ENCODE measurements around the gene AGAP3.

Gene AGAP3

DNA sequence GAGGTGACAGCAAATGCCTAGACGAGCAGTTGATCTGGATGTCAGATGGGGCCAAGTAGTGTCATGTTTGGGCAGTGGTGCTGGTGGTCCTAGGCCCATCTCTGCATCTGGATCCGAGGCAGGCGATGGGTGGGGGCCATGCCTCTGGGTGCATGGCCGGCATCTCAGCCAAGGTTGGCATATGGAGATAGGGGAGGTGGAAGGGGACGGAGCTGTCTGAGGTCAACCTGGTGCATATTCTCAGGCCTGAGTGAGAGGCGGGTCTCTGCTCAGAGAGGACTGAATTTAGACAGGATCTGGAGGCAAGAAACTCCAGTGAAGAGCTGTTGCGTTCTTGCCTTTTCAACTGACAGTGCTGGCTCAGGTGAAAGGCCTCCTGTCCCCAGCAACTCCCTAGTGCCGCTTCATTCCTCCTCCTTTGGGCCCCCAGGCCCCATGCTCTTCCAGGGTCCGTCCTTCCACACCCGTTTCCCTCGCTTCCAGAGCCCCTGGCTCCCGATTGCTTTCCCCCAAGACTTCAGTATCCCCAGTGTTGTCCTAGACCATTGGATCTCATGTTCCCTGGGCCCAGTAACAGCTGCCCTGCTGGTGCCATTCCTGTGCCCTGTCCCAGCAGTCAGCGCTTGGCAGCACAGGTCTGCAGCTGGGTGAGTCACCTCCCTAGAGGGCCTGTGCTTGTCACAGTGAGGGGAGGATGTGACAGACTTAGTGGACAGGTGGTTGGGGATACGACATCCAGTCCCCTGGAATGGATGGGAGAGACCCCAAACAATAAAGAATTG, 48.7 kb downstream of the AGAP3 start:
- DNase-seq = no peak
- Histone ChIP-seq H3K4me3 (ENCODE audit: control insufficient read depth in 1 of 7, extremely low read depth in 1 of 7, insufficient read depth in 4 of 7, low read depth in 2 of 7, low read length in 6 of 7) (no peak overlapping the region), H3K9me3 (ENCODE audit: control extremely low read depth in 1 of 5, control insufficient read depth in 4 of 5, insufficient read depth in 2 of 5, low read depth in 1 of 5, low read length in 4 of 5) (no peaks in the 10 kb centered on the region), H3K4me1 (ENCODE audit: control extremely low read depth in 1 of 4, control insufficient read depth in 4 of 4, insufficient read depth in 4 of 4, low read length in 3 of 4) (no peaks in the 10 kb centered on the region), H3K36me3 (ENCODE audit: control insufficient read depth in 4 of 4, insufficient read depth in 4 of 4, low read length in 3 of 4) (peaks cover 0 to 64% (median 36%) of the 10 kb centered on the region in 4 experiments), H3K27me3 (replicated peaks in 2 of 5; ENCODE audit: control insufficient read depth in 4 of 5, insufficient read depth in 5 of 5, low read length in 4 of 5) (no peaks in the 10 kb centered on the region), H3K27ac (ENCODE audit: insufficient read depth in 1 of 2, low read depth in 1 of 2, low read length in 2 of 2, poor library complexity in 1 of 2, severe bottlenecking in 2 of 2) (no peak overlapping the region)
- ChIA-PET POLR2A (no interaction called here), CTCF (interaction anchor here (1.1 to 1.9 kb wide), 2 partner anchors 15 to 33 kb away, joined by 3 to 5 read pairs; no protein-coding TSS in a partner anchor)
- WGBS (ENCODE audit: insufficient coverage) = 99% methylated on average over 10 of the region's 14 CpGs

DNA sequence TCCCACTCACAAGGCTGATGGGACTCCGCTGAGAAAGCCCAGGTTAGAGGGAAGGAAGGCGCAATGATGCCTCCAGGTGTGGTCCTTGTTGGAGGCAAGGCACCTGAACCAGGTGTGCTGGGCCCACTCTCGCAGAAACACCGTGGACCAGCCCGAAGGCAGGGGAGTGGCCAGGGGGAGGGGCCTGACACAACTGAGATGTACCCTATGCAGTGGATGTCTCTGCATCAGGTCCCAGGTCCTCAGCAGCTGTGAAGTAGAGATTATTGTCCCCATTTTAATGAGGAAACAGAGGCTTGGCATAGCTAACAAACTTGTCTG, 49.2 kb downstream of the AGAP3 start:
- DNase-seq = no peak
- POLR2A ChIA-PET = no interaction called here
- Histone ChIP-seq H3K27me3 (replicated peaks in 2 of 5; ENCODE audit: control insufficient read depth in 4 of 5, insufficient read depth in 5 of 5, low read length in 4 of 5) (no peaks in the 10 kb centered on the region), H3K27ac (ENCODE audit: insufficient read depth in 1 of 2, low read depth in 1 of 2, low read length in 2 of 2, poor library complexity in 1 of 2, severe bottlenecking in 2 of 2) (no peak overlapping the region), H3K36me3 (ENCODE audit: control insufficient read depth in 4 of 4, insufficient read depth in 4 of 4, low read length in 3 of 4) (peaks cover 0 to 61% (median 35%) of the 10 kb centered on the region in 4 experiments), H3K4me1 (ENCODE audit: control extremely low read depth in 1 of 4, control insufficient read depth in 4 of 4, insufficient read depth in 4 of 4, low read length in 3 of 4) (no peaks in the 10 kb centered on the region), H3K9me3 (ENCODE audit: control extremely low read depth in 1 of 5, control insufficient read depth in 4 of 5, insufficient read depth in 2 of 5, low read depth in 1 of 5, low read length in 4 of 5) (no peaks in the 10 kb centered on the region), H3K4me3 (ENCODE audit: control insufficient read depth in 1 of 7, extremely low read depth in 1 of 7, insufficient read depth in 4 of 7, low read depth in 2 of 7, low read length in 6 of 7) (no peak overlapping the region)
- 98% methylated on average over 4 of the region's 5 CpGs for WGBS (ENCODE audit: insufficient coverage)
- CTCF ChIA-PET = interaction anchor here (1.1 to 1.9 kb wide), 2 partner anchors 15 to 33 kb away, joined by 3 to 5 read pairs; no protein-coding TSS in a partner anchor

DNA sequence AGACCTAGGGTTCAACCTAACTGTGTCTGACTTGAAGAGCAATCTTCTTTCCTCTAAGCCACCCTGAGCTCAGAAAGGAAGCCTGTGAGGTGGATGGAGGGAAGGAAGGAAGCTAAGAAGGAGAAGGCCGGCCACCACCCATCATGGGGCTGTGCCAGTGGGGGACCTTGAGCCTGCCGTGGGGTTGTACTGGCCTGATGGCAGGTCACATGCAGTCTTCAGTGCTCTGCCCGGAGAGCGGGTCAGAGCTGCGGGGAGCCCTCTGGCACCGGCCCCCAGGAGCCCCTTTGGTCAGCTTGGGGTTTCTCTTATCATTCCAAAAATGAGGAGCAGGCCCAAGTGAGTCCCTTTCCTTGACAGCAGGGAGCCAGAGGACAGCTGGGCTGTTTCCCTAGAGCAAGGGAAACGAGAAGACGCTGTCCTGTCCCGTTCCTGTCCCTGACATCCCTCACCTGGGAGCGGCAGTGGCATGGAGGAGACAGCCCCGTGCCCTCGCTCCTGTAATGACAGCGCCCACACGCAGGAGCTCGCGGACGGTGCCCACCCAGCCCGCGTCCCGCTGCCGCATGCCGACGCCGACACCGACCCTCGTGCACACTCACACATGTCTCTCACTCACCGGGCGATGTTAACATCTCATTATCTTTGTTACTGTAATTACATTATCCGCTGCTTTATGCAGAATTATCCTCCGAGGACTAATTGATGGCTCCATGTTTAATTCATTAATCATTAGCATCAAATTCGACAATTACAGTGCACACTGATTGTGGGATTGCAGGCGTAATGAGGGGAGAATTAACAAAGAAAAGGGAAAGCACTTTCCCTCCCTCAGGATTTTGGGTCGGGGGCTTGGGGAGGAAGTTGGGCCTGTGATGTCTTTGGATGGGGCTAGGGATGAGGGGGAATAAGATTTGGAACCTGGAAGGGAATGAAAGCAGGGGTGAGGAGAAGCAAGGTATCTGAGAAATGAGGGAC, 49.9 kb downstream of the AGAP3 start:
- Histone ChIP-seq H3K4me3 (ENCODE audit: control insufficient read depth in 1 of 7, extremely low read depth in 1 of 7, insufficient read depth in 4 of 7, low read depth in 2 of 7, low read length in 6 of 7) (no peak overlapping the region), H3K9me3 (ENCODE audit: control extremely low read depth in 1 of 5, control insufficient read depth in 4 of 5, insufficient read depth in 2 of 5, low read depth in 1 of 5, low read length in 4 of 5) (no peaks in the 10 kb centered on the region), H3K36me3 (ENCODE audit: control insufficient read depth in 4 of 4, insufficient read depth in 4 of 4, low read length in 3 of 4) (peaks cover 4 to 61% (median 35%) of the 10 kb centered on the region in 4 experiments), H3K27ac (ENCODE audit: insufficient read depth in 1 of 2, low read depth in 1 of 2, low read length in 2 of 2, poor library complexity in 1 of 2, severe bottlenecking in 2 of 2) (no peak overlapping the region), H3K27me3 (replicated peaks in 2 of 5; ENCODE audit: control insufficient read depth in 4 of 5, insufficient read depth in 5 of 5, low read length in 4 of 5) (no peaks in the 10 kb centered on the region), H3K4me1 (ENCODE audit: control extremely low read depth in 1 of 4, control insufficient read depth in 4 of 4, insufficient read depth in 4 of 4, low read length in 3 of 4) (no peaks in the 10 kb centered on the region)
- CTCF ChIA-PET = interaction anchor here (1.1 to 2.0 kb wide), 3 partner anchors 16 to 32 kb away, joined by 3 to 5 read pairs (median 5); no protein-coding TSS in a partner anchor
- DNase-seq = no peak
- 98% methylated on average over 27 of the region's 33 CpGs for WGBS (ENCODE audit: insufficient coverage)
- POLR2A ChIA-PET = no interaction called here

DNA sequence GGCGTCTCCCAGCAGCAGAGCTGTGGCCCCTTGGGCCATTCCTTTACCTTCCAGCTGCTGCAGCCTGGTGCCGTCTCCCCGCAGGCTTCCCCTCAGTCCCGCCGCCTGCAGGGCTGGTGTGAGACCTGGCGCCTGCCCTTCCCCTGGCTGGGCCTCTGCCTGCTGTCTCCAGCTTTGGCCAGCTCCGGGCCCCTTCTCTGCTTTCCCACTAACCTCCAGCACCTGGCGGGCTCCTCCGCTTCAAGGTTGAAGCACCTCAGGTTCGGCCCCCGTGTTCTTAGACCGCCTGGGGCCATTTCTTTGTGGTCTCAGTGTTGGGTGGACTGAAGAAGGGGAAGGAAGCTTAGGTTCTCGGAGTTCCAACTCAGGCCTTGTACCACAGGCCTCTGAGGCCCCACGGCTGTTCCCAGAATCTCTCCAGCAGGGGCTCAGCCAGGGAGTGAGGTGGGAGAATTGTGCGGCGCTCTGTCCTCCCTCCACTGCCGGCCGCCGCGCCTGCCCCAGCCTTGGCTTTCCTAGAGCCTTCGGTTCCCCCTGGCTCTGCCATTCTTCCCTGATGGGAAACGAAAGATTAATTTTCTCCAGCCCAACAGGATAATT, 50.9 kb downstream of the AGAP3 start:
- 89% methylated on average over 17 of the region's 22 CpGs for WGBS (ENCODE audit: insufficient coverage)
- CTCF ChIA-PET = interaction anchor here (1.1 to 2.0 kb wide), 5 partner anchors 10 to 36 kb away, joined by 3 to 8 read pairs (median 5); no protein-coding TSS in a partner anchor
- no peak for DNase-seq
- no peak overlapping the region for H3K27ac ChIP-seq (ENCODE audit: insufficient read depth in 1 of 2, low read depth in 1 of 2, low read length in 2 of 2, poor library complexity in 1 of 2, severe bottlenecking in 2 of 2)
- H3K4me1 ChIP-seq (ENCODE audit: control extremely low read depth in 1 of 4, control insufficient read depth in 4 of 4, insufficient read depth in 4 of 4, low read length in 3 of 4) = peaks cover 0 to 2% (median 0%) of the 10 kb centered on the region in 4 experiments
- POLR2A ChIA-PET = no interaction called here
- H3K4me3 ChIP-seq (ENCODE audit: control insufficient read depth in 1 of 7, extremely low read depth in 1 of 7, insufficient read depth in 4 of 7, low read depth in 2 of 7, low read length in 6 of 7) = no peak overlapping the region
- H3K36me3 ChIP-seq (ENCODE audit: control insufficient read depth in 4 of 4, insufficient read depth in 4 of 4, low read length in 3 of 4) = peaks cover 4 to 65% (median 39%) of the 10 kb centered on the region in 4 experiments
- H3K27me3 ChIP-seq (replicated peaks in 2 of 5; ENCODE audit: control insufficient read depth in 4 of 5, insufficient read depth in 5 of 5, low read length in 4 of 5) = no peaks in the 10 kb centered on the region
- H3K9me3 ChIP-seq (ENCODE audit: control extremely low read depth in 1 of 5, control insufficient read depth in 4 of 5, insufficient read depth in 2 of 5, low read depth in 1 of 5, low read length in 4 of 5) = no peaks in the 10 kb centered on the region

DNA sequence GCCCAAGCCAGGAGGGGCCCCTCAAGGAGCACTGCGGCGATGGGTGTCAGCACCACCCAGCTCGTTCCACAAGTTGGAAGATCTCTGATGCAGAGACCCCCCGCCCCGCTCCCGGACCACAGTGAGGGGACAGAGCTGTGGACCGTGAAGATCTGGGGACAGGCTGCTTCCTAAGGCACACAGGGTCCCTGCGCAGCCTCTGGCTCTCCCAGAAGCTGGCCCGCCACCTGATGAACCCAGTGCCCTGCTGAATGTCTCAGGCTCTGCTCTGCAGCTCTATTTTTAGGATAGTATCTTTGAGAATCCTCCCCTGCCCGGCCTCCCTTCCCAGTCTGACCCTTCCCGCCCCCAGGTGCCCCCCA, 51.5 kb downstream of the AGAP3 start:
- H3K9me3 ChIP-seq (ENCODE audit: control extremely low read depth in 1 of 5, control insufficient read depth in 4 of 5, insufficient read depth in 2 of 5, low read depth in 1 of 5, low read length in 4 of 5) = no peaks in the 10 kb centered on the region
- no peaks in the 10 kb centered on the region for H3K27me3 ChIP-seq (replicated peaks in 2 of 5; ENCODE audit: control insufficient read depth in 4 of 5, insufficient read depth in 5 of 5, low read length in 4 of 5)
- 97% methylated on average over 11 of the region's 11 CpGs for whole genome bisulfite sequencing (ENCODE audit: insufficient coverage)
- H3K36me3 ChIP-seq (ENCODE audit: control insufficient read depth in 4 of 4, insufficient read depth in 4 of 4, low read length in 3 of 4) = peaks cover 4 to 64% (median 39%) of the 10 kb centered on the region in 4 experiments
- ChIA-PET CTCF (interaction anchor here (1.1 to 2.0 kb wide), 7 partner anchors 10 to 37 kb away, joined by 3 to 8 read pairs (median 4); no protein-coding TSS in a partner anchor), POLR2A (no interaction called here)
- DNase-seq = no peak
- H3K4me1 ChIP-seq (ENCODE audit: control extremely low read depth in 1 of 4, control insufficient read depth in 4 of 4, insufficient read depth in 4 of 4, low read length in 3 of 4) = peaks cover 0 to 2% (median 0%) of the 10 kb centered on the region in 4 experiments
- H3K4me3 ChIP-seq (ENCODE audit: control insufficient read depth in 1 of 7, extremely low read depth in 1 of 7, insufficient read depth in 4 of 7, low read depth in 2 of 7, low read length in 6 of 7) = no peak overlapping the region
- no peak overlapping the region for H3K27ac ChIP-seq (ENCODE audit: insufficient read depth in 1 of 2, low read depth in 1 of 2, low read length in 2 of 2, poor library complexity in 1 of 2, severe bottlenecking in 2 of 2)

DNA sequence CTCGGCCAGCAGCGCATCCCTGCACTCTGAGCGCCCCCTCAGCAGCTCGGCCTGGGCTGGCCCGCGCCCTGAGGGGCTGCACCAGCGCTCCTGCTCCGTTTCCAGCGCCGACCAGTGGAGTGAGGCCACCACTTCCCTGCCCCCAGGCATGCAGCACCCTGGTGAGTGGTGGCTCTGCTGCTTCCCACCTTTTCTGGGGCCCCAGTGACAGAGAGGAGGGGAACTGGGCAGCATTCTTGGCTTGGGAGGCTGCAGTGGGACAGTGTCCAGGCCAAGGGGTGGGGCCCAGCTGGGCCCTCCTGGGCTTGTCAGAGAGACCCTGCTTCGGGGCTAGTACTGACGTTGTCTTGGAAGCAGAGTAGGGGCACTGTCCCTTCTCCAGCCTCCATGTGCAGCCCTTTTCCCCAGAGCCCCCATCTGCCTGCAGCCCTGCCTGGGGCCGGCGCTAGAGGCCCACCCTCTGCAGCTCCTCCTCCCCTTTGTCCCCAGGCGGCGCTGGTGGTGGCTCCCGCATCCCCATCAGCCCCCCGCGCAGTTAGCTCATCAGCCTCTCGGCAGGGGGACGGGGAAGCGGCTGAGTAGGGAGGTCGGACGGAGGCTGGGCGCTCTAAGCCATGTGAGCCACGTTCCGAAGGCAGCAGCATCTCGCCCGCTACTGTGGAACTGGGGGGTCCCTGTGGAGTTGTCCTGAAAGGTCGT, 52.0 kb downstream of the AGAP3 start:
- Histone ChIP-seq H3K4me3 (ENCODE audit: control insufficient read depth in 1 of 7, extremely low read depth in 1 of 7, insufficient read depth in 4 of 7, low read depth in 2 of 7, low read length in 6 of 7) (no peak overlapping the region), H3K27ac (ENCODE audit: insufficient read depth in 1 of 2, low read depth in 1 of 2, low read length in 2 of 2, poor library complexity in 1 of 2, severe bottlenecking in 2 of 2) (no peak overlapping the region), H3K27me3 (replicated peaks in 2 of 5; ENCODE audit: control insufficient read depth in 4 of 5, insufficient read depth in 5 of 5, low read length in 4 of 5) (no peaks in the 10 kb centered on the region), H3K36me3 (ENCODE audit: control insufficient read depth in 4 of 4, insufficient read depth in 4 of 4, low read length in 3 of 4) (peaks cover 4 to 65% (median 38%) of the 10 kb centered on the region in 4 experiments), H3K4me1 (ENCODE audit: control extremely low read depth in 1 of 4, control insufficient read depth in 4 of 4, insufficient read depth in 4 of 4, low read length in 3 of 4) (peaks cover 0 to 2% (median under 1%) of the 10 kb centered on the region in 4 experiments), H3K9me3 (ENCODE audit: control extremely low read depth in 1 of 5, control insufficient read depth in 4 of 5, insufficient read depth in 2 of 5, low read depth in 1 of 5, low read length in 4 of 5) (no peaks in the 10 kb centered on the region)
- ChIA-PET CTCF (interaction anchor here (1.1 to 2.4 kb wide), 9 partner anchors 9 to 105 kb away, joined by 3 to 11 read pairs (median 5); no protein-coding TSS in a partner anchor), POLR2A (no interaction called here)
- 98% methylated on average over 25 of the region's 30 CpGs for WGBS (ENCODE audit: insufficient coverage)
- no peak for DNase-seq
